ENCODE measurements around the gene CD38.
"Not testable (repeated sequence)": the region's sequence is repeated elsewhere in the genome, so short reads cannot be mapped to it uniquely, and the experiment has no call there.

CD38 gene

DNA sequence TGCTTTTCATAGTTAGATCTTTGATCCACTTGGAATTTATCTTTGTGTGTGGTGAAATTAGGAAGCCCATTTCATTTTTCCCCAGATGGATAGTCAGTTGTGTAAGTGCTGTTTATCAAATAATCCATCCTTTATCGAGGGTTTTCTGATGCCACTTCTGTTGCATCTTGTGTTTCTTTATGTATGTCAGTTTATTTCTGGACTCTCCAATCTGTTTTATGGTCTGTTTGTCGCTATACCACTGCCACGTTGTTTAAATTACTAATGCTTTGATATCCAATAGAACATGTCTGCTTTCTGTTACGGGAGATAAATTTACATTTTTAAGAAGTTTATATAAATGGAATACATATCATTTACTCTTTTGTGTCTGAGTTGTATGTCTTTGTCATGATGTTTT lies 21.0 kb downstream of the CD38 start:
- no peak for DNase-seq (ENCODE audit: low read depth)

GRCh38 chr4:15799701-15800100 lies 21.6 kb downstream of the CD38 start:
- DNase-seq (ENCODE audit: low read depth): no peak

DNA sequence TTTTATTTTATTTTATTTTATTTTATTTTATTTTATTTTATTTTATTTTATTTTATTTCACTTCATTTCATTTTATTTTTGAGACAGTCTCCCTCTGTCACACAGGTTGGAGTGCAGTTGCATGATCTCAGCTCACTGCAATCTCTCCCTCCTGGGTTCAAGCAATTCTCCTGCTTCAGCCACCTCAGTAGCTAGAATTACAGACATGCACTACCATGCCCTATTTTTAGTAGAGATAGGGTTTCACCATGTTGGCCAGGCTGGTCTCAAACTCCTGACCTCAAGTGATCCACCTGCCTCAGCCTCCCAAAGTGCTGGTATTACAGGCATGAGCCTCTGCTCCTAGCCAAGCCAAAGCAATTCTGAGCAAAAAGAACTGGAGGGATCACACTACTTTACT lies 24.4 kb downstream of the CD38 start:
- not testable (repeated sequence) for DNase-seq (ENCODE audit: low read depth)

DNA sequence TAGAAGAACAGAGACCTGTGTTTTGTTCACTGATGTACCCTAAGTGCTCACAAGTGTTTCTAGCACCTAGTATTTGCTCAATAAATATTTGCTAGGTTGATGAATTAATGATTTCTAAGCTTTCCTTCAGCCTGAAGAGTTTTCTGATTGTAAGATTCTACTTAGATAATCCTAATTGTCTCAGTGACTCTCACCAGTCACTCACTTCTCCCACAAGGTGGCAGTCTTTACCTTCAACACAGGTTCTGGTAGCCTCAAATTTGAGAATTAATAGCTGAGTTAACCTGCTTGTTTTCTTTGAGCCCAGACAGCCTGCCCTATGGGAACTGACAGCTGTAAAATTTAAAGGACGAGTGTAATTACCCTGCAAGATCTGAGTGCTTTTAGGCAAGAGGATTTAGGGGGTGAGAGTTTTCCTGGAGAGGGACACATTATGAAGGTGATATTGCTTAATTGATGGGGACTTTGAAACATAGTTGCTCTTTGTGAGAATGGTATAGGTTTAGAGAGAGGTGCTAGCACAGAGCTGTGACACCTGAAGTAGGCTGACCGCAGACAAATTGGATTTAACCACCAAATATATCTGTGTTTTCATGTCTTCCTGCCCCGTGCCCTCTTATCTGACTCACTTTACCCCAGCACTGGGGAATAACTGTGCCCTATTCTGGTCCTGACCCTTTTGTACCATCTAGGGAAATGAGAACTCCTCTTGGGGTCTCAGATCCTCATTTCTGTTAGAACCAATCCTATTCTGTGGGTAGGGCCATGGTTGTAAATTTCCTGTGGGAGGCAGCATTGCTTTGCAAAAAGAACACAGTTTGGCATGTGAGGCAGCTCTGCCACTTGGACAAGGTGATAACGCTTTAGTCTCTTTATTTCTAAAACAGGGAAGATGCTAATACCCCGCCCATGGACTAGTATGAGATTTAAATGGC lies 27.7 kb downstream of the CD38 start:
- DNase-seq (ENCODE audit: low read depth): peak; percentile 26

- DNase-seq (ENCODE audit: low read depth): no peak
These were observed 30.9 kb downstream of the CD38 start for GRCh38 chr4:15809058-15809457.

DNA sequence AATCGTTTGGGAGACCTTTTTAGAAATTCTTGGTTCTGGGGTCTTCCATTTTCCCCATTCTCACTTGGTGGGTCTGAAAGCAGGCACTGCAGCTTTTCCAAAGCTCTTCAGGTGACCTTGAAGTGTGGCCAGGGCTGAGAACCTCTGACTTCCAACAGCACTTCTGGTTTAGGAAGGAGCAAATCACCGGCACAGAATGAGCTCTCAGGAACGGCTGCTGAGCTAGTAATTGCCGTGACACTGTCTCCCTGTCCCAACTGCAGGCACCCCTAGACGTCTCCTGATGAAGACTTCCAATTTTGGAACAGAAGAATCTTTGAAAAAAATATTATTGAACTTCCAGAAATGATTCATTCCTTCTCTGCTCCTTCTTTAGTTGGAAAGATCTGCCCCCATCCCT lies 31.3 kb downstream of the CD38 start:
- DNase-seq (ENCODE audit: low read depth): no peak

GRCh38 chr4:15811703-15812337 lies 33.7 kb downstream of the CD38 start:
- no peak for DNase-seq (ENCODE audit: low read depth)

DNA sequence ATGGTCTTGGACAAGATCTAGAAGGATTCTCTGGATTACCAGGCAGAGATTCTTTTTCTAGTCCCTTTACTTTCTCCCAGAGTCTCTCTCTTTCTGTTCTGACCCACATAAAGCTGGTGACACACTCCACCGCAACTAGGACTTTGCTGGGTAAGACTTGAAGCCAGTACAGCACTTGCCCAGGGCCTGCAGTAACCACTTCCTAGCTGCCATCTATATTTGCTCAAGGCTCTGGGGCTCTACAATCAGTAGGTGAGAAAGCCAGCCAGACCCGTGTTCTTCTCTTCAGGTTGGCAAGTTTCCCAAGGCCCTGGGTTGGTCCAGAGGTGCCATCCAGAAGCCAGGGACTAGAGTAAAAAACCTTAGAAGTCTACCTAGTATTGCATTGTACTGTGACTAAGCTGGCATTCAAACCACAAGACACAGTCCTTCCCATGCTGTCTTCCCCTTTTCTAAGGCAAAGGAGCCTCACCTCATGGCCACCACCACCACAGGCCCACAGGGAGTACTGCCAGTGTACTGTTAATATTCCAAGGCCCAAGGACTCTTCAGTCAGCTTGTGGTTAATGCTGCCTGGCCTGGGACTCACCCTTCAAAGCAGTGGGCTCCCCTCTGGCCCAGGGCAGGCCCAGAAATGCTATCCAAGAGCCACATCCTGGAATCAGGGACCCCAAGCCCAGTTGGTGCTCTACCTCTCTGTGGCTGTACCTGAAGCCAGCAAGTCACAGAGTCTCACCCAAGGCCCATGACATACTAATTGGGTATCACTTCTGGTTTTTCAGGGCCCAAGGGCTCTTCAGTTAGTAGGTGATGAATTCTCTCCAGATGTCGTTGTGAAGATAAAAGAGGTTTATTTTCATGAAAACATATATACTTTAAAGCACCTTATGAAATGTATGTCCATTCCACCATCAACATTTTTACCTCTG lies 54.7 kb downstream of the CD38 start:
- DNase-seq (ENCODE audit: low read depth): no peak

GRCh38 chr4:15833801-15834200 lies 55.7 kb downstream of the CD38 start:
- no peak for DNase-seq (ENCODE audit: low read depth)

GRCh38 chr4:15836362-15836761 lies 58.2 kb downstream of the CD38 start:
- no peak for DNase-seq (ENCODE audit: low read depth)

DNA sequence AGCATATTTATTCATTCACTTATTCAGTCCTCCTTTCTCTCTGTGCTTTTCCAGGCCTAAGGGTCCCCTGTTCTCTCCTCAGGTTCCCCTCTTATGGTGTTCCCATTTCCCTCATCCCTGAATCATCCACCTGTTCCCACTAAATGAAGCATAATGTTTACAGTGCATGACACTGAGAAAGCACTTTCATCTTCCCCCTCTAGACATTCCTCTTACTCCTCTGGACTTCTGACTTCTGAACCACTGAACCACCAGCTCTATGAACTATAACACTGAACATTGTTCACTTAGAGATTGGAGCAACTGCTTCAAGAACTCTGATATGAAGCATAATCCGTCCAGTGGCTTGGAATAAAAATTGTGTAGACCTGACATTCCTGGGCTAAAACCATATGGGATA lies 59.5 kb downstream of the CD38 start:
- DNase-seq (ENCODE audit: low read depth): no peak

- DNase-seq (ENCODE audit: low read depth): not testable (repeated sequence)
These were observed 63.1 kb downstream of the CD38 start for GRCh38 chr4:15841194-15841730.

GRCh38 chr4:15847746-15848145 lies 69.6 kb downstream of the CD38 start:
- no peak for DNase-seq (ENCODE audit: low read depth)

- no peak for DNase-seq (ENCODE audit: low read depth)
These were observed 70.2 kb downstream of the CD38 start for GRCh38 chr4:15848191-15848842.

- DNase-seq (ENCODE audit: low read depth): no peak
These were observed 73.8 kb downstream of the CD38 start for GRCh38 chr4:15851969-15852368.

DNA sequence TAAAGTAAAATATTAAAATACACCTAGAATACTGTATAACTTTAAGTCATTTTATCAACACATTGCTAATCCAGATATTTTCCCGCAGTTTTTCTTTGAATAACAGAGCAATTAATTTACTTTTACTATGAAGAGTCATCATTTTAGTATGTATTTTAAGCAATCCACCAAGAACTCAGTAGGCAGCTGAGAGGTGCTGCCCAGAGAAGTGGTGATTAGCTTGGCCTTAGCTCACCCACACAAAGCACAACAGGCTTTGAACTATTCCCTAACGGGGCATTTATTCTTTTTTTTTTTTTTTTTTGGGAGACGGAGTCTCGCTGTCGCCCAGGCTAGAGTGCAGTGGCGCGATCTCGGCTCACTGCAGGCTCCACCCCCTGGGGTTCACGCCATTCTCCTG lies 74.4 kb downstream of the CD38 start:
- DNase-seq (ENCODE audit: low read depth): no peak

- DNase-seq (ENCODE audit: low read depth): no peak
These were observed 75.2 kb downstream of the CD38 start for GRCh38 chr4:15853345-15853744.

DNA sequence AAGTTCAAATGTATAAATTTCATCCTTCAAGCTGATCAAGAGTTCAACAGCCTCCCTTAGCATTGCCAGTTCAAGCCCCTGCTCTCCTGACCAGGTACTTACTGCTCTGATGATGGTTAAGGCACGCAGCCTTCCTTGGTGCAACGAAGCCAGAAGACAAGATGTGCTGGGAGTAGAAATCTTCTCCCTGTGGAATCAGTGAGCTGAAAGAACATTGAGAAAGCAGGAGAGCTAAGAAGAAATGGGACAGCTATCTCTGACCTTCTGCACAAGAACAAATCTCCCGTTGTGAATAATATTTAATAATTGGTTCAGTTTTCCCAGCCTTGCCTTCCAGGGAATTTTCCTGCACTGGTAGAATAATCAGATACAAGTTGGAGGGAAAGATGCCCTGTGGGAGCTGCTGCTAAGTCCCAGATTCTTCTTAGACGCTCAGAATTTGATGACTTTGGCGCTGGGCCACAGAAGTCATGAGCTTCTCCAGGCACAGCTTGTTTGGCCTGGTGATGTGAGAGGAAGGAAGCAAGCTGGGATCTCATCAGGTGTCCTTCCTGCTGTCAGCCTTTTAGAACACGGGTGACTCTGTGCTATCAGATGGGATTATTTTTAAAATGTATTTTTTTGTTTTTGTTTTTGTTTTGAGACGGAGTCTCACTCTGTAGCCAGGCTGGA lies 77.8 kb downstream of the CD38 start:
- no peak for DNase-seq (ENCODE audit: low read depth)

- not testable (repeated sequence) for DNase-seq (ENCODE audit: low read depth)
These were observed 83.1 kb downstream of the CD38 start for GRCh38 chr4:15861198-15861597.

- no peak for DNase-seq (ENCODE audit: low read depth)
These were observed 86.8 kb downstream of the CD38 start for GRCh38 chr4:15864651-15865566.
